ENCODE results near the gene GAK.

Gene GAK

GRCh38 chr4:851701-852430, 80.2 kb downstream of the GAK start:
- no peak overlapping the region for H3K27ac ChIP-seq (ENCODE audit: low read length)

DNA sequence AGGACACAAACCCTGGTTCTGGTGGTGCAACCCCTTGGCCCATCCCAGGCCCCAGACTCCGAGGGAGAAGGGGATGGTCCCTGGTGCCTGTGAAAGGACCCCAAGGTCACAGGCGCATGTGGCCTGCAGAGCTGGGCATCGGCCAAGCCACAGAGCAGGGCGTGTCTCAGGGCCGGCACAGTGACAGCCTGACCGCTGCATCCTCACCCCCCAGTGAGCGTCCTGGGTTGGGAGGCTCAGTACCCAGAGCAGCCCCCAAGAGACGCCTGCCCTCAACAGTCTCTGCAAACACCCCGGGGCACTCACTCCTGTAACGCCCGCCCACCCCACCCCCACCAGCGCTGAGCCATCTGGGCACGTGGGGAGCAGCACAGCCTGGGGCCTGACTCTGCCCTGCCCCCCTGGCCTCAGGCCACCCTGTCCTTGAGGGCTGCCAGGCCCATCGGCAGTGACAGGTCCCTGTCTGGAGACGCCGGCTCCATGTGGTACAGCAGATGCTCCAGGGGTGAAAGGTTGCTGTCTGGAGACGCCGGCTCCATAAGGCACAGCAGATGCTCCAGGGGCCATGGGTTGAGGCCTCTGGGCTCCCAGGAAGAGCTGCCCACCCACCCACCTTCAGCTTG, 81.7 kb downstream of the GAK start:
- Histone ChIP-seq H3K27me3 (ENCODE audit: control insufficient read depth, insufficient read depth, low read length) (no peaks in the 10 kb centered on the region), H3K9ac (ENCODE audit: low read length) (no peak overlapping the region), H3K4me3 (ENCODE audit: low read length) (no peak overlapping the region), H3K27ac (ENCODE audit: low read length) (no peak overlapping the region), H3K36me3 (ENCODE audit: control insufficient read depth, low read depth, low read length) (no peaks in the 10 kb centered on the region), H3K4me1 (ENCODE audit: control insufficient read depth, low read depth, low read length) (no peaks in the 10 kb centered on the region), H3K9me3 (ENCODE audit: control insufficient read depth, low read depth, low read length) (no peaks in the 10 kb centered on the region)

More at GRCh38 chr4:851701-852430, 80.2 kb downstream of the GAK start:
- Histone ChIP-seq H3K36me3 (ENCODE audit: control insufficient read depth, low read depth, low read length) (peaks cover under 1% of the 10 kb centered on the region), H3K4me1 (ENCODE audit: control insufficient read depth, low read depth, low read length) (no peaks in the 10 kb centered on the region), H3K9ac (ENCODE audit: low read length) (no peak overlapping the region), H3K9me3 (ENCODE audit: control insufficient read depth, low read depth, low read length) (no peaks in the 10 kb centered on the region), H3K27me3 (ENCODE audit: control insufficient read depth, insufficient read depth, low read length) (no peaks in the 10 kb centered on the region), H3K4me3 (ENCODE audit: low read length) (no peak overlapping the region)

GRCh38 chr4:849478-850175, 82.5 kb downstream of the GAK start:
- Histone ChIP-seq H3K36me3 (ENCODE audit: control insufficient read depth, low read depth, low read length) (no peaks in the 10 kb centered on the region), H3K27me3 (ENCODE audit: control insufficient read depth, insufficient read depth, low read length) (no peaks in the 10 kb centered on the region), H3K4me3 (ENCODE audit: low read length) (no peak overlapping the region), H3K9me3 (ENCODE audit: control insufficient read depth, low read depth, low read length) (no peaks in the 10 kb centered on the region), H3K9ac (ENCODE audit: low read length) (no peak overlapping the region), H3K4me1 (ENCODE audit: control insufficient read depth, low read depth, low read length) (no peaks in the 10 kb centered on the region), H3K27ac (ENCODE audit: low read length) (no peak overlapping the region)

- Histone ChIP-seq H3K9ac (ENCODE audit: low read length) (no peak overlapping the region), H3K9me3 (ENCODE audit: control insufficient read depth, low read depth, low read length) (no peaks in the 10 kb centered on the region), H3K36me3 (ENCODE audit: control insufficient read depth, low read depth, low read length) (no peaks in the 10 kb centered on the region), H3K27ac (ENCODE audit: low read length) (no peak overlapping the region), H3K4me3 (ENCODE audit: low read length) (no peak overlapping the region), H3K4me1 (ENCODE audit: control insufficient read depth, low read depth, low read length) (no peaks in the 10 kb centered on the region), H3K27me3 (ENCODE audit: control insufficient read depth, insufficient read depth, low read length) (no peaks in the 10 kb centered on the region)
These were observed 83.2 kb downstream of the GAK start for GRCh38 chr4:848803-849477.

DNA sequence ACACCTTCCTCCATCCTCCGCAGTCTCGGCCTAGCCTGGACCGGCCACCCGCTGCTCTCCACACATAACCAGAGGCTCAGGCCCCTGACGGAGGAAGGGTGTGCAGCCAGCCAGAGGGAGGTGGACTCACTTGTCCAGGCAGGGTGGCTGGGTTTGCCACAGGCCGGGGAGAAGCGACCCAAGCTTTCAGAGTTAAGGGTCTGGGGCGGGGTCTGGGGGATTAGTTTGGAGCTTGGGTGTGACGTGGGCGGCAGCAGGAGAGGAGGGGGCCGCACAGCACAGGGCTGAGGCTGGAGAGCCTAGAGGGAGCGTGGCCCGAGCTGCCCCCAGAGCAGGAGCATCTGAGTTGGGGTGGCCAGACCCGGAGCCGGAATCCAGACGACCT, 83.8 kb downstream of the GAK start:
- no peak overlapping the region for H3K9ac ChIP-seq (ENCODE audit: low read length)
- no peaks in the 10 kb centered on the region for H3K9me3 ChIP-seq (ENCODE audit: control insufficient read depth, low read depth, low read length)
- no peak overlapping the region for H3K27ac ChIP-seq (ENCODE audit: low read length)
- no peaks in the 10 kb centered on the region for H3K27me3 ChIP-seq (ENCODE audit: control insufficient read depth, insufficient read depth, low read length)
- no peak overlapping the region for H3K4me3 ChIP-seq (ENCODE audit: low read length)
- no peaks in the 10 kb centered on the region for H3K36me3 ChIP-seq (ENCODE audit: control insufficient read depth, low read depth, low read length)
- H3K4me1 ChIP-seq (ENCODE audit: control insufficient read depth, low read depth, low read length) = no peaks in the 10 kb centered on the region

GRCh38 chr4:845836-846251, 86.3 kb downstream of the GAK start:
- Histone ChIP-seq H3K9ac (ENCODE audit: low read length) (no peak overlapping the region), H3K27ac (ENCODE audit: low read length) (no peak overlapping the region)

GRCh38 chr4:845233-845835, 86.8 kb downstream of the GAK start:
- Histone ChIP-seq H3K27me3 (ENCODE audit: control insufficient read depth, insufficient read depth, low read length) (no peaks in the 10 kb centered on the region), H3K9me3 (ENCODE audit: control insufficient read depth, low read depth, low read length) (no peaks in the 10 kb centered on the region), H3K27ac (ENCODE audit: low read length) (no peak overlapping the region), H3K9ac (ENCODE audit: low read length) (no peak overlapping the region), H3K4me3 (ENCODE audit: low read length) (no peak overlapping the region), H3K4me1 (ENCODE audit: control insufficient read depth, low read depth, low read length) (no peaks in the 10 kb centered on the region), H3K36me3 (ENCODE audit: control insufficient read depth, low read depth, low read length) (no peaks in the 10 kb centered on the region)

More at GRCh38 chr4:845836-846251, 86.3 kb downstream of the GAK start:
- Histone ChIP-seq H3K9me3 (ENCODE audit: control insufficient read depth, low read depth, low read length) (no peaks in the 10 kb centered on the region), H3K36me3 (ENCODE audit: control insufficient read depth, low read depth, low read length) (no peaks in the 10 kb centered on the region), H3K4me1 (ENCODE audit: control insufficient read depth, low read depth, low read length) (no peaks in the 10 kb centered on the region), H3K27me3 (ENCODE audit: control insufficient read depth, insufficient read depth, low read length) (no peaks in the 10 kb centered on the region), H3K4me3 (ENCODE audit: low read length) (no peak overlapping the region)

GRCh38 chr4:844752-845232, 87.3 kb downstream of the GAK start:
- Histone ChIP-seq H3K4me3 (ENCODE audit: low read length) (no peak overlapping the region), H3K36me3 (ENCODE audit: control insufficient read depth, low read depth, low read length) (no peaks in the 10 kb centered on the region), H3K9ac (ENCODE audit: low read length) (no peak overlapping the region), H3K9me3 (ENCODE audit: control insufficient read depth, low read depth, low read length) (no peaks in the 10 kb centered on the region), H3K4me1 (ENCODE audit: control insufficient read depth, low read depth, low read length) (no peaks in the 10 kb centered on the region), H3K27me3 (ENCODE audit: control insufficient read depth, insufficient read depth, low read length) (no peaks in the 10 kb centered on the region), H3K27ac (ENCODE audit: low read length) (no peak overlapping the region)

DNA sequence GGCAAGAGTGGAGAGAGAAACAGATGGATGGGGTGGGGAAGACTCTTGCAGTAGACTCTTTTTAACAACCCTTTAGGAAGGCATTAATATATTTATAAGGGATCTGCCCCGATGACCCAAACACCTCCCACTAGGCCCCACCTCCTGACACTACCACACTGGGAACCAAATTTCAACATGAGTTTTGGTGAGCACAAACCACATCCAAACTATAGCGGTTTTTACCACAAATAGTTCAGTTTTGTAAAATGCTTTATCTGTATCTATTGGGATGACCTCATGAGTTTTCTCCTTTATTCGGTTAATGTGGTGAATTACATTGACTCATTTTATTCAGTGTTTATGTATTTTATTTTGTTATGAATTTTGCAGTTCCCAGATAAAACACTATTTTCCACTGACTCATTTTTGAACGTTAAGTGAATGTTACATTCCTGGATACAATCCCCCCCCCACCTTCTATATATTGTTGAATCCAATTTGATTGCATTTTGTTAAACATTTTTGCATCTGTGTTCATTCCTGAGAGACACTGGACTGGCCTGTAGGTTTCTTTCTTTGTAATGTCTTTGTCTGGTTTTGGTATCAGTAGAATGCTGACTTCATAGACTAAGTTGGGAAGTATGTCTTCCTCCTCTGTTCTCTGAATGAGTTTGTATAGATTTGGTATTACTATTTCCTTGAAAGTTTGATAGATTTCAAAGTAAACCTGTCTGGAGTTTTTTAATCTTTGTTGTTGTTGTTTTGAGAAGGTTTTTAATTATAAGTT, 92.3 kb downstream of the GAK start:
- Histone ChIP-seq H3K9ac (ENCODE audit: low read length) (no peak overlapping the region), H3K27me3 (ENCODE audit: control insufficient read depth, insufficient read depth, low read length) (no peaks in the 10 kb centered on the region), H3K36me3 (ENCODE audit: control insufficient read depth, low read depth, low read length) (no peaks in the 10 kb centered on the region), H3K4me3 (ENCODE audit: low read length) (no peak overlapping the region), H3K4me1 (ENCODE audit: control insufficient read depth, low read depth, low read length) (no peaks in the 10 kb centered on the region), H3K9me3 (ENCODE audit: control insufficient read depth, low read depth, low read length) (peaks cover 10% of the 10 kb centered on the region), H3K27ac (ENCODE audit: low read length) (no peak overlapping the region)

GRCh38 chr4:837772-838171, 94.3 kb downstream of the GAK start:
- Histone ChIP-seq H3K4me1 (ENCODE audit: control insufficient read depth, low read depth, low read length) (no peaks in the 10 kb centered on the region), H3K9ac (ENCODE audit: low read length) (no peak overlapping the region), H3K36me3 (ENCODE audit: control insufficient read depth, low read depth, low read length) (no peaks in the 10 kb centered on the region), H3K27me3 (ENCODE audit: control insufficient read depth, insufficient read depth, low read length) (no peaks in the 10 kb centered on the region), H3K27ac (ENCODE audit: low read length) (no peak overlapping the region), H3K4me3 (ENCODE audit: low read length) (no peak overlapping the region), H3K9me3 (ENCODE audit: control insufficient read depth, low read depth, low read length) (peaks cover 10% of the 10 kb centered on the region)

All from iPS-18a (cell line).